HepG2 (cell line): ENCODE measurements around the gene PGS1. TPM values are rescaled to one million over a fixed set of nuclear protein-coding genes. Genes with fewer than 3 reads are reported as not detected.

Source experiments
- ATAD3A ChIP-seq: sonication (generic); formaldehyde crosslinking; IDR thresholded peaks from 2 replicates; pipeline ENCODE4 v1.4.0; 2020; ENCODE audit warnings: missing genetic modification reagents
- BCL3 ChIP-seq: sonication (generic); formaldehyde crosslinking; IDR thresholded peaks from 2 replicates; pipeline ENCODE4 v1.5.1; 2020; ENCODE audit warnings: mild to moderate bottlenecking, missing genetic modification reagents, moderate library complexity
- CSRNP2 ChIP-seq: sonication (generic); formaldehyde crosslinking; conservative IDR thresholded peaks from 2 replicates; pipeline ENCODE4 v1.8.0; 2022; ENCODE audit warnings: low read depth, missing genetic modification reagents
- FOXK2 ChIP-seq: fragments of 450-650 bp; IDR thresholded peaks from 2 replicates; pipeline ENCODE4 v1.6.1; 2016
- GMEB2 ChIP-seq: IDR thresholded peaks from 2 replicates; pipeline ENCODE4 v1.6.1; 2016; ENCODE audit warnings: missing biosample characterization, missing genetic modification reagents, low read depth
- HINFP ChIP-seq: sonication (generic); formaldehyde crosslinking; IDR thresholded peaks from 2 replicates; pipeline ENCODE4 v1.4.0; 2020; ENCODE audit warnings: low read depth, mild to moderate bottlenecking, missing genetic modification reagents
- KLF6 ChIP-seq: IDR thresholded peaks from 2 replicates; pipeline ENCODE4 v1.8.0; 2016; ENCODE audit warnings: missing biosample characterization, missing genetic modification reagents
- NFKBIZ ChIP-seq: IDR thresholded peaks from 2 replicates; pipeline ENCODE4 v1.6.1; 2018; ENCODE audit warnings: missing genetic modification reagents, missing compliant biosample characterization
- NR2F1 ChIP-seq, 2 experiments: fragments of 450-650 bp in 1 of 2; formaldehyde crosslinking in 1 of 2; IDR thresholded peaks; 2 replicates each; pipeline versions ENCODE4 v1.5.0 to v1.6.1; 2016 to 2020; ENCODE audit warnings: mild to moderate bottlenecking in 1 of 2, missing compliant biosample characterization in 1 of 2, missing genetic modification reagents in 1 of 2, moderate library complexity in 1 of 2
- NR2F6 ChIP-seq, 2 experiments: IDR thresholded peaks; 2 replicates each; pipeline ENCODE4 v1.6.1; 2016; ENCODE audit warnings: antibody characterized with exemption in 1 of 2, mild to moderate bottlenecking in 1 of 2
- POLR2G ChIP-seq: fragments of 200-400 bp; formaldehyde crosslinking; IDR thresholded peaks from 2 replicates; pipeline ENCODE4 v1.6.1; 2018; ENCODE audit warnings: mild to moderate bottlenecking, low read depth, low read length, moderate library complexity
- SIX1 ChIP-seq: sonication (generic); formaldehyde crosslinking; IDR thresholded peaks from 2 replicates; pipeline ENCODE4 v1.4.0; 2020; ENCODE audit warnings: missing genetic modification reagents, borderline replicate concordance
- STAG1 ChIP-seq: sonication (generic); formaldehyde crosslinking; IDR thresholded peaks from 2 replicates; pipeline ENCODE4 v1.4.0; 2020; ENCODE audit warnings: missing genetic modification reagents
- TBX3 ChIP-seq: fragments of 450-650 bp; IDR thresholded peaks from 2 replicates; pipeline ENCODE4 v1.6.1; 2017; ENCODE audit warnings: antibody characterized with exemption, mild to moderate bottlenecking, inconsistent platforms, borderline replicate concordance
- ZBTB33 ChIP-seq: sonication (generic); formaldehyde crosslinking; IDR thresholded peaks from 2 replicates; pipeline ENCODE4 v1.4.0; 2020; ENCODE audit warnings: missing genetic modification reagents
- ZNF484 ChIP-seq: sonication (generic); formaldehyde crosslinking; IDR thresholded peaks from 2 replicates; pipeline ENCODE4 v1.5.1; 2020; ENCODE audit warnings: mild to moderate bottlenecking, low read depth, missing genetic modification reagents, borderline replicate concordance
- ZNF512 ChIP-seq: sonication (generic); formaldehyde crosslinking; IDR thresholded peaks from 2 replicates; pipeline ENCODE4 v1.4.0; 2020; ENCODE audit warnings: mild to moderate bottlenecking, missing genetic modification reagents
- ZNF546 ChIP-seq: sonication (generic); formaldehyde crosslinking; conservative IDR thresholded peaks from 2 replicates; pipeline ENCODE4 v1.8.1; 2023; ENCODE audit warnings: mild to moderate bottlenecking, missing genetic modification reagents
- ZNF572 ChIP-seq: sonication (generic); formaldehyde crosslinking; IDR thresholded peaks from 2 replicates; pipeline ENCODE4 v1.5.1; 2020; ENCODE audit warnings: mild to moderate bottlenecking, missing genetic modification reagents
- polyA plus RNA-seq, 8 experiments: library from polyadenylated mRNA; depleted of rRNA in 3 of 8; stranded (reverse) in 7 of 8; unstranded in 1 of 8; fragments of >200 nt; fragmentation: Illumina TruSeq in 4 of 8; extraction: Trizol in 4 of 8; gene quantifications; 2 replicates each; pipeline versions ENCODE4 v1.2.1 to v1.2.3, GENCODE V29; 2011 to 2016; ENCODE audit warnings: low read depth in 4 of 8, missing spikeins in 1 of 8, mixed read lengths in 1 of 8; ENCODE audit not compliant: insufficient read depth in 1 of 8
- total RNA-seq, 5 experiments: library from RNA; depleted of rRNA; stranded (reverse); fragments of >200 nt; fragmentation: Illumina TruSeq; extraction: Trizol; gene quantifications; 2 replicates each; pipeline ENCODE4 v1.2.3, GENCODE V29; 2016; ENCODE audit warnings: low read depth in 1 of 5

The PGS1 gene
- total and polyA plus RNA-seq, 2 of the 13 experiments (the other 11 are each of a cell fraction or from before 2014, with no cell fraction given): 25.9 to 31.5 TPM

GRCh38 chr17:78421534-78422266 is 43.3 kb downstream of the PGS1 start (continued):
- TF ChIP-seq HINFP (CRISPR knock-in tag) (peak; percentile 79), ZNF512 (CRISPR knock-in tag) (no peak), TBX3 (peak; percentile 99), STAG1 (peak; percentile 96), GMEB2 (peak; percentile 31; the same call in 1 of the 2 replicates), ZNF546 (0 out of 2 replicates have a peak, but pooled peaks have one; percentile 43), ZNF484 (no peak; the same call in 1 of the 2 replicates), NR2F6 (IDR thresholded peaks at IDR 0.05) (peak; percentile 98), NR2F6 (CRISPR knock-in tag; IDR thresholded peaks at IDR 0.05) (peak; percentile 96), ZNF572 (CRISPR knock-in tag) (no peak), KLF6 (CRISPR knock-in tag) (peak; percentile 85), ATAD3A (CRISPR knock-in tag) (no peak), ZBTB33 (CRISPR knock-in tag) (peak; percentile 88), POLR2G (no peak), BCL3 (CRISPR knock-in tag) (no peak; the same call in 1 of the 2 replicates), NR2F1 (CRISPR knock-in tag; IDR thresholded peaks at IDR 0.05) (peak; percentile 81 to 82; a peak in 3 of 4 replicates), SIX1 (CRISPR knock-in tag) (peak; percentile 90), CSRNP2 (CRISPR knock-in tag) (no peak), NFKBIZ (CRISPR knock-in tag) (peak; percentile 96), FOXK2 (peak; percentile 84)
